Mucosa of descending colon (tissue), 3 donors: Measurements from ENCODE around the gene ETS1. TPM values are rescaled to one million over a fixed set of nuclear protein-coding genes. Genes with fewer than 3 reads are reported as not detected.

Source experiments
- ATAC-seq: fragments of 200-7000 bp; cut with Tn5 transposase; one replicate; pipeline ENCODE4 v1.9.1; 2020; ENCODE audit warnings: mild to moderate bottlenecking, moderate library complexity
- DNase-seq, 3 donors: peaks; one replicate each; pipeline ENCODE4 v3.0.0-alpha.2; 2020
- H3K36me3 ChIP-seq: fragments of 200-600 bp; one replicate; pipeline ENCODE4 v1.8.0; 2021; ENCODE audit warnings: low read depth, mild to moderate bottlenecking
- H3K4me1 ChIP-seq: fragments of 200-600 bp; one replicate; pipeline ENCODE4 v1.8.0; 2021; ENCODE audit warnings: low read depth, mild to moderate bottlenecking
- H3K4me3 ChIP-seq: fragments of 200-600 bp; one replicate; pipeline ENCODE4 v1.8.0; 2021; ENCODE audit warnings: mild to moderate bottlenecking
- H3K9me3 ChIP-seq: fragments of 200-600 bp; one replicate; pipeline ENCODE4 v1.8.0; 2021; ENCODE audit warnings: mild to moderate bottlenecking
- intact Hi-C, 2 donors: fragments of 100-400 bp; cut with DNase I in 1 of 2; cut with micrococcal nuclease in 1 of 2; formaldehyde crosslinking; loops; one replicate each; pipeline versions ENCODE4 v1.11.0 to v1.11.1; 2022; cut with DNase I, micrococcal nuclease
- total RNA-seq, 3 donors: library from RNA; stranded (reverse); fragmentation: NEBNext Ultra II Directional in 2 of 3; extraction: Animal tissue kit (Norgen Biotek cat#: 25700) in 2 of 3; gene quantifications; one replicate each; pipeline versions ENCODE4 v1.2.1 to v1.2.4, GENCODE V29; 2021 to 2023
- TF ChIP-seq, protein P1 (sequence below): fragments of 200-600 bp; IDR thresholded peaks from one replicate; pipeline ENCODE4 v1.8.0; 2022; ENCODE audit warnings: antibody characterized with exemption, mild to moderate bottlenecking
- donor health status: DM: no; HTN: no; CAD: no; lungs with moderate emphysema.
- donor health status: DM: no; HTN: no; CAD: no.
- donor health status: DM: no; HTN: yes; CAD: no.

ETS1 gene
- total RNA-seq, 3 donors from 2014 or later = 36.5 to 41.2 (median 38.6) TPM

DNA sequence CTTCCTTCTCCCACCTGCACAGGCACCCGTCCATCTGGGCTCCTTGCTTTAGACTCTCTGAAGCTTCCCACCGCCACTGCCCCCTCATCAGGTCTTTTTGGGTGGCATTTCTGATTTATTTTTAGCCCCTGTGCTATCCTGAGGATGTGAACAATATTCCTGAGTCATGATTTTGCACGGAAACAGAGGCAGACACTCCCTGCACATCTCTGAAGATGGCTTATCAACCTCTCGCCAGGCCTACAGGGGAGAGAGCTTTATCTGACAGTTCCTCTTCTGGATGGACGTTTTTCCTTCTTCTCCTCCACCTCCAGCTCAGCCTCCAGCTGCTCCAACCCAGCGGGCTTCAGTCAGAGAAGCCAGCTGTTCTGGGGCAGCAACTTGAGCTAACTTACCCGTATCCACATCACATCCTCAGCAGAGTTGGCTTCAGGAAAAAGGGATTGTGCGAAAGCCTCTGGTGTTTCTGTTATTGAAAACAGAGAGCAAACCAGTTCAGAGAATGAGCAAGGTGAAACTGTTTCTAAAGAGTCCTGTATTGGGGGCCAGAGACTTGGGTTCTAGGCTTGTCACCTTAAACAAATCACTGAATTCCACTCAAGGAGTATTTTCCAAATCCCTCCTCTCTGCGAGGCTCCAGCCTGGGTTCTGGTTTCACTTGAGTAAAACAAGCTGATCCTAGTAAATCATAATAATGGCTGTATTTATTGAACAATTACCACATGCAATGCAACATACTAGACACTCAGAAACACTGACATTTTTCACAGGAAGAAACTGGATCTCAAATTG is 33.1 kb upstream of the ETS1 start:
- intact Hi-C loops = no loop called here
- Histone ChIP-seq H3K4me3 (no peak overlapping the region), H3K9me3 (no peaks in the 10 kb centered on the region), H3K4me1 (peaks cover 3% of the 10 kb centered on the region), H3K36me3 (no peaks in the 10 kb centered on the region)
- TF ChIP-seq, protein P1, sequence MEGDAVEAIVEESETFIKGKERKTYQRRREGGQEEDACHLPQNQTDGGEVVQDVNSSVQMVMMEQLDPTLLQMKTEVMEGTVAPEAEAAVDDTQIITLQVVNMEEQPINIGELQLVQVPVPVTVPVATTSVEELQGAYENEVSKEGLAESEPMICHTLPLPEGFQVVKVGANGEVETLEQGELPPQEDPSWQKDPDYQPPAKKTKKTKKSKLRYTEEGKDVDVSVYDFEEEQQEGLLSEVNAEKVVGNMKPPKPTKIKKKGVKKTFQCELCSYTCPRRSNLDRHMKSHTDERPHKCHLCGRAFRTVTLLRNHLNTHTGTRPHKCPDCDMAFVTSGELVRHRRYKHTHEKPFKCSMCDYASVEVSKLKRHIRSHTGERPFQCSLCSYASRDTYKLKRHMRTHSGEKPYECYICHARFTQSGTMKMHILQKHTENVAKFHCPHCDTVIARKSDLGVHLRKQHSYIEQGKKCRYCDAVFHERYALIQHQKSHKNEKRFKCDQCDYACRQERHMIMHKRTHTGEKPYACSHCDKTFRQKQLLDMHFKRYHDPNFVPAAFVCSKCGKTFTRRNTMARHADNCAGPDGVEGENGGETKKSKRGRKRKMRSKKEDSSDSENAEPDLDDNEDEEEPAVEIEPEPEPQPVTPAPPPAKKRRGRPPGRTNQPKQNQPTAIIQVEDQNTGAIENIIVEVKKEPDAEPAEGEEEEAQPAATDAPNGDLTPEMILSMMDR = no peak
- DNase-seq = no peak
- no peak for ATAC-seq

DNA sequence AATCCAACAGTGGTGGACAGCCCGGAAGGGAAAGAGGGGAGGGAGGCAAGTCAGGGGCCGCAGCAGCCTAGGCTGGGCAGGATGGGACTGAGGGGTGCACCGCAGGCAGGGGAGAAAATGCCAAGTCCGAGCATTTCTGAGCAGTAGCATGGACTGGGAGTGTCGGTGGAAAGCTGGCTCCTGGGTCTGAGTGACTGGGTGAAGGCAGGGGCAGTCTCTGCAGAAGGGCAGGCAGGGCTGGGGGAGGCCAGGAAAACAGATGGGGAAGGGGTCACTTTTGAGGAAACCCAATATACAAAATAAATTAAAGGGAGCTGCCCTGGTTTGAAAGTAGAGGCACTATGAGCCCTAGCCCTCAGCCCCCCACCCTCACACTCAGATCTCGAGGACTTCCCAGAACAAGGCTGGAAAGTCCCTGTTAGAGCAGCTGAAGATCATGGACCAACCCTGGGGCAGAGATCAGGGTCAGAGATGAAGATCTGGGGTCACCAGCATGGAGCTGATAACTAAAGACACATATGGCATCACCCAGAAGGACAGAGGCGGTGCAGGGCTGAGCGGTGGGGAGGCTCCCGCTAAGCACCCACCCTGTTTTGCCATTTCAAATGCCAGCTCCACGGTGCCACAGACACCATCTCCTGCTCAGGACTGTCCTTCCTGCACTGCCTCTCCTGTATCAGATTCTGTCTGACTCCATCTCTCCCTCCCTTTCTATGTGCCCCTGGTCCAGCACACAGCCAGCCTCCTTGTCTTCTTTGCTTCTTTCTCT is 32.4 kb upstream of the ETS1 start:
- no peaks in the 10 kb centered on the region for H3K9me3 ChIP-seq
- intact Hi-C loops = no loop called here
- TF ChIP-seq, protein P1 = no peak
- H3K36me3 ChIP-seq = no peaks in the 10 kb centered on the region
- H3K4me1 ChIP-seq = no peaks in the 10 kb centered on the region
- ATAC-seq (no peak), DNase-seq (no peak)
- no peak overlapping the region for H3K4me3 ChIP-seq

DNA sequence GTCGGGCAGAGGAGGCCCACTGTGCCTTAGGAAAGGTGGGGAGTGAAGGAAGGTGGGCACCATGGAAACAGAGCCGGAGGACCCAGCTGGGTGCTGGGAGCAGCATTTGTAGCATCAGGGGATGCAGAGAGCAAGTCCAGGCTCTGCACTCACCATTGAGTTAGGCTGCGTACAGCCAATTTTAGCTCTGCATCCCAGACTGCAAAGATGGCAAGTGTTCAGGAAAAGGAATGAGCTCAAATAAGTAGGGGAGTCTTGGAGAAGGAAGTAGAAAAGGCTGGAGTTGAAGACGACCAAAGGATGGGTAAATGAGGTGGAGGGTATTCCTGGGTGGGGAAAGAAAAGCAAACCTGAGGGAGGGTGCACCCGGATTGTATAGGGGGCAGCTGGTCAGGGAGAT is 31.6 kb upstream of the ETS1 start:
- Histone ChIP-seq H3K4me3 (no peak overlapping the region), H3K36me3 (no peaks in the 10 kb centered on the region), H3K9me3 (no peaks in the 10 kb centered on the region), H3K4me1 (no peaks in the 10 kb centered on the region)
- ATAC-seq (no peak), DNase-seq (no peak)
- TF ChIP-seq, protein P1 = no peak
- intact Hi-C loops = no loop called here

DNA sequence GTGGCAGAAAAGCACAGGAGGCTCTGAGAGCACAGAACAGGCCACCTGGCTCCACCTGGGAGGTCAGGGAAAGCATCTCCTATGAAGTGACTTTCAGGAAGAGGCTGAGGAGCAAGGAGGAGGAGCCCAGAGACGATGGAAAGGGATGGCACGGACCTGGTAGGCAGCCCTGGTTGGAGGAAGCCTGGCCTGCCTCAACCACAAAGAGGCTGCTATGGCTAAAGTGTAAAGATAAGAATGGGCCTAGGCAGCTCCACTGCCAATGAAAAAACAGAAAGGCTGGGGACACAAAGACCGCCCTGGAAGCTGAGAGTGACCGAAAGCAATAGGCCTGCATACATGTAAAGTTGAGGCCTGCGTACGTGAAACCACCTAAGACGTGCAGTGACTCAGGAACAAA is 31.2 kb upstream of the ETS1 start:
- no peaks in the 10 kb centered on the region for H3K9me3 ChIP-seq
- ATAC-seq = no peak
- intact Hi-C loops = no loop called here
- no peaks in the 10 kb centered on the region for H3K4me1 ChIP-seq
- TF ChIP-seq, protein P1 = no peak
- no peak for DNase-seq
- H3K4me3 ChIP-seq = no peak overlapping the region
- no peaks in the 10 kb centered on the region for H3K36me3 ChIP-seq

DNA sequence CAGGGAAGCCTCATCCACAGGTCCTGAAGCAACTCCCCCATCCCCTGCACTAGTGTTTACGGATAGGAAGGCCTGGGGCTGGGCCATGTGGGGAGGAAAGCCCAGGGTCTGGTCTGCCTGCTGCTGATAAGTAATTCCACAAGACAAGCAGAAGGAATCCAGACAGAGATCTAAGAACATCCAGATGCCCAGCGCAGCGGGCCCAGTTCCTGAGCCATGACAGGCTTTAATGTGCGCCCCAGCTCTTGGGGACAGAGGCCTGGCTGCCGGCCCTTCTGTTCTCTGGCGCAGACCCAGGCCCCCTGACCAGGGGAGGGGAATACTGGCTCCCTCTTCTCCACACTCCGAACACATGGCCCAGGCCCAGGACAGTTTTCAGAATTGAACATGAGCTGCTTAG is 28.8 kb upstream of the ETS1 start:
- no peak for DNase-seq
- no peak for ATAC-seq

More for the DNA sequence above, 28.8 kb upstream of the ETS1 start:
- H3K9me3 ChIP-seq = no peaks in the 10 kb centered on the region
- intact Hi-C loops = no loop called here
- H3K4me1 ChIP-seq = no peaks in the 10 kb centered on the region
- TF ChIP-seq, protein P1 = no peak
- no peaks in the 10 kb centered on the region for H3K36me3 ChIP-seq
- no peak overlapping the region for H3K4me3 ChIP-seq
